Mesendoderm (in vitro differentiated cells): ENCODE measurements around the gene LDLRAD2.

ENCODE experiments used
- DNase-seq: peaks from one replicate; pipeline ENCODE4 v3.0.0; 2013
- H2AK5ac ChIP-seq: 2 replicates; pipeline ENCODE4 v1.6.1; 2013; ENCODE audit warnings: low read length, inconsistent platforms
- H2BK120ac ChIP-seq: 2 replicates; pipeline ENCODE4 v1.6.1; 2013; ENCODE audit warnings: low read depth, mild to moderate bottlenecking, low read length, moderate library complexity, mixed read lengths
- H2BK15ac ChIP-seq: replicated peaks from 2 replicates; pipeline ENCODE4 v1.6.1; 2013; ENCODE audit warnings: low read depth, mild to moderate bottlenecking, moderate library complexity
- H2BK5ac ChIP-seq: 2 replicates; pipeline ENCODE4 v1.6.1; 2013; ENCODE audit warnings: low read length, inconsistent platforms
- H3K18ac ChIP-seq: 2 replicates; pipeline ENCODE4 v1.6.1; 2013; ENCODE audit warnings: mild to moderate bottlenecking, low read length, mixed read lengths
- H3K23ac ChIP-seq: one replicate; pipeline ENCODE4 v1.6.1; 2013; ENCODE audit warnings: low read length
- H3K27ac ChIP-seq: 2 replicates; pipeline ENCODE4 v1.5.1; 2013; ENCODE audit warnings: low read depth, mild to moderate bottlenecking, inconsistent platforms, low read length, moderate library complexity
- H3K27me3 ChIP-seq: 2 replicates; pipeline ENCODE4 v1.6.1; 2013; ENCODE audit warnings: low read length, control low read depth, mild to moderate bottlenecking, inconsistent platforms; ENCODE audit not compliant: insufficient read depth, poor library complexity
- H3K36me3 ChIP-seq: 2 replicates; pipeline ENCODE4 v1.6.1; 2013; ENCODE audit warnings: low read length, inconsistent platforms; ENCODE audit not compliant: control insufficient read depth, insufficient read depth
- H3K4ac ChIP-seq: one replicate; pipeline ENCODE4 v1.6.1; 2013; ENCODE audit warnings: low read depth, mild to moderate bottlenecking, low read length, moderate library complexity
- H3K4me1 ChIP-seq: 2 replicates; pipeline ENCODE4 v1.6.1; 2013; ENCODE audit warnings: low read depth, low read length, inconsistent platforms; ENCODE audit not compliant: control insufficient read depth
- H3K4me2 ChIP-seq: 2 replicates; pipeline ENCODE4 v1.6.1; 2013; ENCODE audit warnings: low read length
- H3K4me3 ChIP-seq: 2 replicates; pipeline ENCODE4 v1.5.1; 2013; ENCODE audit warnings: mild to moderate bottlenecking, low read length
- H3K56ac ChIP-seq: one replicate; pipeline ENCODE4 v1.6.1; 2013; ENCODE audit warnings: low read length
- H3K79me1 ChIP-seq: 2 replicates; pipeline ENCODE4 v1.6.1; 2013; ENCODE audit warnings: low read length, inconsistent platforms
- H3K79me2 ChIP-seq: 2 replicates; pipeline ENCODE4 v1.6.1; 2013; ENCODE audit warnings: mild to moderate bottlenecking, low read length; ENCODE audit not compliant: control insufficient read depth, insufficient read depth
- H3K9ac ChIP-seq: 2 replicates; pipeline ENCODE4 v1.6.1; 2013; ENCODE audit warnings: low read length, inconsistent platforms
- H4K5ac ChIP-seq: one replicate; pipeline ENCODE4 v1.6.1; 2013; ENCODE audit warnings: low read length
- H4K8ac ChIP-seq: one replicate; pipeline ENCODE4 v1.6.1; 2013; ENCODE audit warnings: low read depth, mild to moderate bottlenecking, control low read depth, low read length, moderate library complexity
- WGBS: extraction: QIAGEN DNeasy Blood & Tissue Kit; methylation state at CpG from one replicate; pipeline ENCODE4 v1.1.7; 2013; ENCODE audit warnings: low lambda C conversion rate, missing lambda C conversion rate; ENCODE audit not compliant: insufficient coverage; ENCODE audit errors: extremely low coverage; 5-methylcytosine and 5-hydroxymethylcytosine counted together

The LDLRAD2 gene

GRCh38 chr1:21804536-21804935, 7.5 kb upstream of the LDLRAD2 start:
- Histone ChIP-seq H2BK5ac (no peak overlapping the region), H2BK120ac (no peak overlapping the region), H3K79me1 (no peaks in the 10 kb centered on the region), H2AK5ac (no peak overlapping the region), H3K4me1 (no peaks in the 10 kb centered on the region), H3K4me3 (no peak overlapping the region), H4K8ac (no peak overlapping the region), H2BK15ac (no peak overlapping the region), H3K27me3 (no peaks in the 10 kb centered on the region), H3K18ac (no peak overlapping the region), H3K9ac (no peak overlapping the region), H3K4ac (no peak overlapping the region), H3K23ac (no peak overlapping the region), H3K36me3 (no peaks in the 10 kb centered on the region), H4K5ac (no peak overlapping the region), H3K79me2 (no peaks in the 10 kb centered on the region), H3K4me2 (no peak overlapping the region), H3K27ac (no peak overlapping the region), H3K56ac (no peak overlapping the region)
- peak; percentile 78 for DNase-seq
- no CpG with 5 or more reads among the region's 2 CpGs for WGBS

GRCh38 chr1:21813542-21813941, 1.5 kb downstream of the LDLRAD2 start:
- no peaks in the 10 kb centered on the region for H3K36me3 ChIP-seq
- H3K27ac ChIP-seq: no peak overlapping the region
- no peak overlapping the region for H3K56ac ChIP-seq
- H2BK15ac ChIP-seq: no peak overlapping the region
- H3K4me3 ChIP-seq: no peak overlapping the region
- WGBS: no CpG with 5 or more reads among the region's 3 CpGs
- no peak overlapping the region for H3K4ac ChIP-seq
- no peak for DNase-seq
- H4K5ac ChIP-seq: no peak overlapping the region
- H3K79me2 ChIP-seq: no peaks in the 10 kb centered on the region
- H3K4me1 ChIP-seq: no peaks in the 10 kb centered on the region
- H2AK5ac ChIP-seq: no peak overlapping the region
- H3K4me2 ChIP-seq: no peak overlapping the region
- no peak overlapping the region for H2BK120ac ChIP-seq
- H4K8ac ChIP-seq: no peak overlapping the region
- no peak overlapping the region for H2BK5ac ChIP-seq
- H3K27me3 ChIP-seq: no peaks in the 10 kb centered on the region
- no peak overlapping the region for H3K18ac ChIP-seq
- H3K79me1 ChIP-seq: no peaks in the 10 kb centered on the region
- H3K23ac ChIP-seq: no peak overlapping the region
- H3K9ac ChIP-seq: no peak overlapping the region

- no peak overlapping the region for H2AK5ac ChIP-seq
- no peak overlapping the region for H3K18ac ChIP-seq
- DNase-seq: peak; percentile 73
- H3K27ac ChIP-seq: no peak overlapping the region
- peak overlapping the region; percentile 77 for H3K4me2 ChIP-seq
- no peaks in the 10 kb centered on the region for H3K79me1 ChIP-seq
- H3K23ac ChIP-seq: peak overlapping the region; percentile 97
- peak overlapping the region; percentile 90 for H3K56ac ChIP-seq
- no peak overlapping the region for H2BK15ac ChIP-seq
- H4K5ac ChIP-seq: no peak overlapping the region
- no peaks in the 10 kb centered on the region for H3K36me3 ChIP-seq
- no peaks in the 10 kb centered on the region for H3K4me1 ChIP-seq
- whole genome bisulfite sequencing: no CpG with 5 or more reads among the region's 65 CpGs
- no peak overlapping the region for H4K8ac ChIP-seq
- H2BK120ac ChIP-seq: no peak overlapping the region
- H3K79me2 ChIP-seq: no peaks in the 10 kb centered on the region
- peak overlapping the region; percentile 42 for H3K4me3 ChIP-seq
- H3K9ac ChIP-seq: peak overlapping the region; percentile 66
- no peaks in the 10 kb centered on the region for H3K27me3 ChIP-seq
- no peak overlapping the region for H3K4ac ChIP-seq
- no peak overlapping the region for H2BK5ac ChIP-seq
These were observed 2.3 kb downstream of the LDLRAD2 start for GRCh38 chr1:21814241-21814918.

DNA sequence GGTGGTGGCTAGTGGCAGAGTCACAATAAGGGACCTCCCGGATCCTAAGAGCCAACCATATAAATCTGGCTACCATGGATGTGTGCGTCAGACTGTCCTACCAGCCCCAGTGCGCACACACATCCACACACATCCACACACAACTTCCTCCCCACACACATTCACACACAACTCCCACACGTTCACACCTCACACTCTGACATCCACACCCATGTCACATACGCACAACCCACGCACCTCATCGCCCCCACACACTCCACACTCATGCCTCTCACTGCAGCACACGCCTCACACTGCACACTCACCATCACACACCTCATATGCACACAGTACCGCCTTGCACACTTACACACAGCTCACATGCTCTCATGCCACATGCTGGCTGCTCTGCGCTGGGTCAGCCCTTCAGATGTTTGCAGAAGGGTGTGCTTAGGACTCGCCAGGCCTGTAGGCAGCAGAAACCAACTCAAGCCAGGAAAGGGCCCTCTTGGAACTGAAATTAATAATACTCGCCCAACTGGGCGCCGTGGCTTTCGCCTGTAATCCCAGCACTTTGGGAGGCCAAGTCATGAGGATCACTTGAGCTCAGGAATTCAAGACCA, 3.0 kb downstream of the LDLRAD2 start:
- no peak overlapping the region for H3K9ac ChIP-seq
- peak overlapping the region; percentile 97 for H3K23ac ChIP-seq
- H3K4ac ChIP-seq: no peak overlapping the region
- H2BK120ac ChIP-seq: no peak overlapping the region
- no peak overlapping the region for H3K18ac ChIP-seq
- H3K27ac ChIP-seq: no peak overlapping the region
- no peak overlapping the region for H2BK5ac ChIP-seq
- 100% methylated on average over 4 of the region's 15 CpGs for WGBS
- H3K36me3 ChIP-seq: no peaks in the 10 kb centered on the region
- no peak overlapping the region for H3K4me3 ChIP-seq
- H2BK15ac ChIP-seq: no peak overlapping the region
- DNase-seq: no peak
- H3K4me1 ChIP-seq: no peaks in the 10 kb centered on the region
- H4K8ac ChIP-seq: no peak overlapping the region
- no peak overlapping the region for H4K5ac ChIP-seq
- H3K79me2 ChIP-seq: no peaks in the 10 kb centered on the region
- no peak overlapping the region for H3K4me2 ChIP-seq
- H3K27me3 ChIP-seq: no peaks in the 10 kb centered on the region
- H3K56ac ChIP-seq: peak overlapping the region; percentile 70
- peak overlapping the region; percentile 90 for H2AK5ac ChIP-seq
- no peaks in the 10 kb centered on the region for H3K79me1 ChIP-seq

- H3K27me3 ChIP-seq: no peaks in the 10 kb centered on the region
- no peak overlapping the region for H3K56ac ChIP-seq
- no peak overlapping the region for H2BK120ac ChIP-seq
- H3K79me1 ChIP-seq: no peaks in the 10 kb centered on the region
- no peak overlapping the region for H2AK5ac ChIP-seq
- H3K4me1 ChIP-seq: no peaks in the 10 kb centered on the region
- H3K23ac ChIP-seq: no peak overlapping the region
- H3K79me2 ChIP-seq: no peaks in the 10 kb centered on the region
- no peak overlapping the region for H3K9ac ChIP-seq
- WGBS: no CpG with 5 or more reads among the region's 12 CpGs
- H2BK5ac ChIP-seq: no peak overlapping the region
- no peak overlapping the region for H3K4me2 ChIP-seq
- no peak overlapping the region for H3K4ac ChIP-seq
- no peak overlapping the region for H4K5ac ChIP-seq
- no peak overlapping the region for H4K8ac ChIP-seq
- no peaks in the 10 kb centered on the region for H3K36me3 ChIP-seq
- DNase-seq: no peak
- no peak overlapping the region for H3K4me3 ChIP-seq
- H3K18ac ChIP-seq: no peak overlapping the region
- no peak overlapping the region for H3K27ac ChIP-seq
- no peak overlapping the region for H2BK15ac ChIP-seq
These were observed 3.8 kb downstream of the LDLRAD2 start for GRCh38 chr1:21815724-21816321.
